CD4-positive, alpha-beta T cell (primary cell): ENCODE results near the gene ECHS1. TPM values are rescaled to one million over a fixed set of nuclear protein-coding genes. Genes with fewer than 3 reads are reported as not detected.

Source experiments
- ATAC-seq: fragments of 200-7000 bp; cut with Tn5 transposase; one replicate; pipeline ENCODE4 v1.10.0; 2022; ENCODE audit warnings: mild to moderate bottlenecking; ENCODE audit not compliant: poor library complexity
- CTCF ChIA-PET: fragments of 350-600 bp; sonication (Branson Sonifier 250); formaldehyde crosslinking; loops from one replicate; lab custom pipeline; 2021; ENCODE audit warnings: antibody characterized with exemption, inconsistent platforms; lab: Charles Lee
- POLR2A ChIA-PET: fragments of 350-600 bp; sonication (Branson Sonifier 250); formaldehyde crosslinking; loops from one replicate; lab custom pipeline; 2021; ENCODE audit warnings: antibody characterized with exemption, inconsistent platforms; lab: Charles Lee
- DNase-seq, 14 experiments: peaks; one replicate each; pipeline ENCODE4 v3.0.0-alpha.2; 2013 to 2020; ENCODE audit warnings: mixed read lengths in 2 of 14
- H3K27ac ChIP-seq, 2 donors: one replicate each; pipeline versions ENCODE4 v1.5.1 to v1.7.0; 2013; ENCODE audit warnings: low read length in 2 of 2, low read depth in 1 of 2, mild to moderate bottlenecking in 1 of 2
- H3K27me3 ChIP-seq, 2 experiments: 1 replicate in 1 of 2; 2 replicates in 1 of 2; pipeline versions ENCODE4 v1.6.1 to v1.7.0; 2013; ENCODE audit warnings: low read length in 2 of 2, control low read depth in 1 of 2, mild to moderate bottlenecking in 1 of 2, moderate library complexity in 1 of 2; ENCODE audit not compliant: insufficient read depth in 2 of 2, control insufficient read depth in 1 of 2
- H3K36me3 ChIP-seq: one replicate; pipeline ENCODE4 v1.6.1; 2013; ENCODE audit warnings: low read length, control low read depth; ENCODE audit not compliant: insufficient read depth
- H3K4me1 ChIP-seq: one replicate; pipeline ENCODE4 v1.6.1; 2013; ENCODE audit warnings: low read length, control low read depth; ENCODE audit not compliant: insufficient read depth
- H3K4me3 ChIP-seq: one replicate; pipeline ENCODE4 v1.5.1; 2013; ENCODE audit warnings: mild to moderate bottlenecking, low read length, moderate library complexity
- H3K9me3 ChIP-seq, 2 experiments: 1 replicate in 1 of 2; 2 replicates in 1 of 2; pipeline versions ENCODE4 v1.6.1 to v1.7.0; 2013; ENCODE audit warnings: low read length in 2 of 2, mild to moderate bottlenecking in 2 of 2, control low read depth in 1 of 2, moderate library complexity in 1 of 2; ENCODE audit not compliant: control insufficient read depth in 1 of 2, insufficient read depth in 1 of 2
- H3K27ac Mint-ChIP-seq: one replicate; pipeline ENCODE4 v1.8.0; 2020; ENCODE audit warnings: mixed read lengths
- H3K27me3 Mint-ChIP-seq: one replicate; pipeline ENCODE4 v1.8.0; 2021; ENCODE audit warnings: mixed read lengths
- H3K36me3 Mint-ChIP-seq: one replicate; pipeline ENCODE4 v1.8.0; 2021; ENCODE audit warnings: low read depth, mixed read lengths
- H3K4me1 Mint-ChIP-seq: one replicate; pipeline ENCODE4 v1.8.0; 2021; ENCODE audit warnings: low read depth, mixed read lengths
- H3K4me3 Mint-ChIP-seq: one replicate; pipeline ENCODE4 v1.8.0; 2020; ENCODE audit warnings: mild to moderate bottlenecking, mixed read lengths
- H3K9me3 Mint-ChIP-seq: one replicate; pipeline ENCODE4 v1.8.0; 2020; ENCODE audit warnings: mixed read lengths
- CTCF ChIP-seq: fragments of 200-600 bp; IDR thresholded peaks from one replicate; pipeline ENCODE4 v1.8.0; 2022; ENCODE audit warnings: antibody characterized with exemption, mild to moderate bottlenecking
- intact Hi-C, 2 experiments: fragments of 100-400 bp; cut with DNase I in 1 of 2; cut with micrococcal nuclease in 1 of 2; formaldehyde crosslinking; loops; one replicate each; pipeline versions ENCODE4 v1.15.1 to v1.9.0; 2023 to 2025; cut with DNase I, micrococcal nuclease
- total RNA-seq, 174 experiments: library from RNA in 2 of 174; stranded (reverse) in 2 of 174; gene quantifications; one replicate each; pipeline ENCODE4 v1.2.3 and lab custom pipeline; 2021 to 2026

Gene ECHS1
- total RNA-seq, 2 experiments from 2014 or later = 7.6 to 8.3 TPM

DNA sequence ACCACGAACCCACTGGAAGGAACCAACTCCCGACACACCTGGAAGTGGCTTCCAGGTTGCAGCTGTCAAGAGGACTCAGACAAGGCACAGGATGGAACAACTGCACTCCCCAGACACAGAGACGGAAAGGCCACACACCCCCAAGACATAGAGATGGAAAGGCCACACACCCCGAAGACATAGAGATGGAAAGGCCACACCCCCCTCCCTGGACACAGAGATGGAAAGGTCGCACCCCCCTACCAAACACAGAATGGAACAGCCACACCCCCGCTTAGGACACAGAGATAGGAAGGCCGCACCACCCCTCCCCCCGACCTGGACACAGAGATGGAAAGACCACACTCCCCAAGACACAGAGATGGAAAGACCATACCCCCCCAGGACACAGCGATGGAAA is 56.9 kb downstream of the ECHS1 start:
- ATAC-seq (no peak), DNase-seq (no peak)
- ChIA-PET POLR2A (interaction anchor here (0.7 to 1.2 kb wide), 2 partner anchors 9 to 20 kb away, joined by 3 to 4 read pairs; partner anchors contain the start of gene CALY), CTCF (interaction anchor here (0.9 kb wide), 1 partner anchor 9 kb away, joined by 3 read pairs; no protein-coding TSS in a partner anchor)
- H3K27ac Mint-ChIP-seq = no peak overlapping the region
- H3K27ac ChIP-seq = no peak overlapping the region
- H3K4me1 ChIP-seq = peaks cover 12% of the 10 kb centered on the region
- peaks cover 19% of the 10 kb centered on the region for H3K36me3 ChIP-seq
- no peak overlapping the region for H3K4me3 Mint-ChIP-seq
- H3K27me3 Mint-ChIP-seq = peaks cover 11% of the 10 kb centered on the region
- H3K36me3 Mint-ChIP-seq = peaks cover 23% of the 10 kb centered on the region
- no peak overlapping the region for H3K4me3 ChIP-seq
- H3K27me3 ChIP-seq = no peaks in the 10 kb centered on the region
- peaks cover 0 to 4% of the 10 kb centered on the region in 2 experiments for H3K9me3 ChIP-seq
- no peak for TF ChIP-seq CTCF
- no peaks in the 10 kb centered on the region for H3K9me3 Mint-ChIP-seq
- intact Hi-C loops = loop anchor here (5.0 kb wide), 2 partner anchors 174 to 479 kb away; no protein-coding TSS in a partner anchor
- peaks cover 13% of the 10 kb centered on the region for H3K4me1 Mint-ChIP-seq

DNA sequence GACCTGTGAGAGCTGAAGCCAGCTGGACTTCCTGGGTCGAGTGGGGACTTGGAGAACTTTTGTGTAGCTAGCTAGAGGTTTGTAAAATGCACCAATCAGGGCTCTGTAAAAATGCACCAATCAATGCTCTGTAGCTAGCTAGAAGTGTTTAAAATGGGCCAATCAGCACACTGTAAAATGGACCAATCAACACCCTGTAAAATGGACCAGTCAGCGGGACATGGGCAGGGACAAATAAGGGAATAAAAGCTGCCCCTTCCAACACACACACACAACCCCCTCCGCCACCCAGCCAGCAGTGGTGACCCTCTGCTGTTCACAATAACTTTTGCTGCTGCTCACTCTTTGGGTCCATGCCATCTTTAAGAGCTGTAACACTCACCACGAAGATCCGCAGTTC is 57.3 kb downstream of the ECHS1 start:
- ATAC-seq = no peak
- no peaks in the 10 kb centered on the region for H3K27me3 ChIP-seq
- CTCF ChIA-PET = interaction anchor here (0.9 kb wide), 1 partner anchor 9 kb away, joined by 3 read pairs; no protein-coding TSS in a partner anchor

GRCh38 chr10:133314911-133315310 is 58.2 kb downstream of the ECHS1 start:
- H3K9me3 Mint-ChIP-seq = no peaks in the 10 kb centered on the region
- Histone ChIP-seq H3K27me3 (no peaks in the 10 kb centered on the region), H3K4me1 (peaks cover 14% of the 10 kb centered on the region), H3K9me3 (peaks cover 0 to 1% of the 10 kb centered on the region in 2 experiments), H3K36me3 (peaks cover 30% of the 10 kb centered on the region), H3K27ac (no peak overlapping the region), H3K4me3 (no peak overlapping the region)
- peaks cover 30% of the 10 kb centered on the region for H3K36me3 Mint-ChIP-seq
- H3K4me1 Mint-ChIP-seq = peaks cover 13% of the 10 kb centered on the region
- H3K27me3 Mint-ChIP-seq = peaks cover 6% of the 10 kb centered on the region
- no peak overlapping the region for H3K27ac Mint-ChIP-seq
- ATAC-seq = no peak
- intact Hi-C loops = loop anchor here (5.0 kb wide), 2 partner anchors 173 to 478 kb away; no protein-coding TSS in a partner anchor
- no peak for TF ChIP-seq CTCF
- ChIA-PET CTCF (no interaction called here), POLR2A (interaction anchor here (1.2 kb wide), 1 partner anchor 21 kb away, joined by 4 read pairs; the partner anchor contains the start of gene CALY)
- no peak for DNase-seq
- H3K4me3 Mint-ChIP-seq = no peak overlapping the region

More for the DNA sequence above, 57.3 kb downstream of the ECHS1 start:
- Mint-ChIP-seq H3K9me3 (no peaks in the 10 kb centered on the region), H3K27ac (no peak overlapping the region), H3K36me3 (peaks cover 27% of the 10 kb centered on the region), H3K4me1 (peaks cover 13% of the 10 kb centered on the region), H3K27me3 (peaks cover 11% of the 10 kb centered on the region), H3K4me3 (no peak overlapping the region)
- H3K4me1 ChIP-seq = peaks cover 12% of the 10 kb centered on the region
- H3K4me3 ChIP-seq = no peak overlapping the region
- TF ChIP-seq CTCF = no peak
- DNase-seq = no peak
- H3K27ac ChIP-seq = no peak overlapping the region
- peaks cover 0 to 2% of the 10 kb centered on the region in 2 experiments for H3K9me3 ChIP-seq
- intact Hi-C loops = loop anchor here (5.0 kb wide), 2 partner anchors 174 to 479 kb away; no protein-coding TSS in a partner anchor
- POLR2A ChIA-PET = interaction anchor here (0.7 to 1.2 kb wide), 2 partner anchors 9 to 20 kb away, joined by 3 to 4 read pairs; partner anchors contain the start of gene CALY
- H3K36me3 ChIP-seq = peaks cover 20% of the 10 kb centered on the region
